IPS-20b (cell line): ENCODE results near the gene FAM107B.
"Not testable (repeated sequence)": the region's sequence is repeated elsewhere in the genome, so short reads cannot be mapped to it uniquely, and the experiment has no call there.

Experiments used
- H3K27ac ChIP-seq: one replicate; pipeline ENCODE4 v1.5.1; 2013; ENCODE audit warnings: low read length
- H3K27me3 ChIP-seq: 2 replicates; pipeline ENCODE4 v1.6.1; 2013; ENCODE audit warnings: mild to moderate bottlenecking, low read length, inconsistent platforms; ENCODE audit not compliant: insufficient read depth
- H3K36me3 ChIP-seq: 2 replicates; pipeline ENCODE4 v1.6.1; 2013; ENCODE audit warnings: low read depth, mild to moderate bottlenecking, inconsistent platforms, low read length, moderate library complexity; ENCODE audit not compliant: insufficient read depth
- H3K4me1 ChIP-seq: 2 replicates; pipeline ENCODE4 v1.6.1; 2013; ENCODE audit warnings: mild to moderate bottlenecking, control low read depth, inconsistent platforms, low read length, moderate library complexity; ENCODE audit not compliant: insufficient read depth
- H3K4me3 ChIP-seq: 2 replicates; pipeline ENCODE4 v1.5.1; 2013; ENCODE audit warnings: mild to moderate bottlenecking, low read length, inconsistent platforms
- H3K9ac ChIP-seq: 2 replicates; pipeline ENCODE4 v1.6.1; 2013; ENCODE audit warnings: low read depth, mild to moderate bottlenecking, inconsistent platforms, low read length, moderate library complexity
- H3K9me3 ChIP-seq: 2 replicates; pipeline ENCODE4 v1.6.1; 2013; ENCODE audit warnings: mild to moderate bottlenecking, low read depth, low read length, inconsistent platforms; ENCODE audit not compliant: insufficient read depth

Gene FAM107B

GRCh38 chr10:14774797-14775196 is at the start of gene FAM107B:
Gene FAM107B (minus strand): TSS chr10:14774897. CDS start chr10:14774663, 234 bp downstream.
- no peaks in the 10 kb centered on the region for H3K9me3 ChIP-seq
- no peak within 1 kb of the TSS for H3K4me3 ChIP-seq
- no peaks in the 10 kb centered on the region for H3K36me3 ChIP-seq
- no peak within 1 kb of the TSS for H3K9ac ChIP-seq
- H3K4me1 ChIP-seq: no peaks in the 10 kb centered on the region
- no peaks in the 10 kb centered on the region for H3K27me3 ChIP-seq
- no peak within 1 kb of the TSS for H3K27ac ChIP-seq

- Histone ChIP-seq H3K9me3 (no peaks in the 10 kb centered on the region), H3K36me3 (no peaks in the 10 kb centered on the region), H3K4me1 (0 out of 2 replicates have a peak, but pooled peaks cover 3% of the 10 kb centered on the region), H3K9ac (no peak overlapping the region), H3K27me3 (no peaks in the 10 kb centered on the region; the same call in 1 of the 2 replicates), H3K27ac (no peak overlapping the region), H3K4me3 (no peak overlapping the region)
Observed at GRCh38 chr10:14823966-14824365, 49.3 kb upstream of the FAM107B start.

GRCh38 chr10:14822879-14823755 is 48.4 kb upstream of the FAM107B start:
- H3K4me3 ChIP-seq: no peak overlapping the region
- no peak overlapping the region for H3K9ac ChIP-seq

GRCh38 chr10:14821635-14822375 is 47.1 kb upstream of the FAM107B start:
- Histone ChIP-seq H3K27me3 (no peaks in the 10 kb centered on the region; the same call in 1 of the 2 replicates), H3K36me3 (no peaks in the 10 kb centered on the region), H3K9me3 (no peaks in the 10 kb centered on the region), H3K9ac (no peak overlapping the region), H3K4me3 (no peak overlapping the region), H3K27ac (no peak overlapping the region), H3K4me1 (0 out of 2 replicates have a peak, but pooled peaks cover 3% of the 10 kb centered on the region)

More at GRCh38 chr10:14822879-14823755, 48.4 kb upstream of the FAM107B start:
- no peaks in the 10 kb centered on the region; the same call in 1 of the 2 replicates for H3K27me3 ChIP-seq
- no peaks in the 10 kb centered on the region for H3K9me3 ChIP-seq
- H3K27ac ChIP-seq: no peak overlapping the region
- 0 out of 2 replicates have a peak, but pooled peaks cover 3% of the 10 kb centered on the region for H3K4me1 ChIP-seq
- no peaks in the 10 kb centered on the region for H3K36me3 ChIP-seq

- no peaks in the 10 kb centered on the region for H3K9me3 ChIP-seq
- H3K27me3 ChIP-seq: no peaks in the 10 kb centered on the region; the same call in 1 of the 2 replicates
- no peak overlapping the region for H3K4me3 ChIP-seq
- H3K27ac ChIP-seq: no peak overlapping the region
- H3K4me1 ChIP-seq: 0 out of 2 replicates have a peak, but pooled peaks cover 3% of the 10 kb centered on the region
- H3K36me3 ChIP-seq: no peaks in the 10 kb centered on the region
- H3K9ac ChIP-seq: no peak overlapping the region
Observed at GRCh38 chr10:14820775-14821154, 46.1 kb upstream of the FAM107B start.

GRCh38 chr10:14820010-14820774 is 45.5 kb upstream of the FAM107B start:
- Histone ChIP-seq H3K36me3 (no peaks in the 10 kb centered on the region), H3K9ac (no peak overlapping the region), H3K9me3 (no peaks in the 10 kb centered on the region), H3K27ac (no peak overlapping the region), H3K4me1 (0 out of 2 replicates have a peak, but pooled peaks cover 3% of the 10 kb centered on the region), H3K27me3 (no peaks in the 10 kb centered on the region), H3K4me3 (no peak overlapping the region)

GRCh38 chr10:14816717-14817116 is 42.0 kb upstream of the FAM107B start:
- not testable (repeated sequence) for H3K9ac ChIP-seq, H3K9me3 ChIP-seq, H3K4me3 ChIP-seq, H3K27ac ChIP-seq, H3K36me3 ChIP-seq, H3K27me3 ChIP-seq, H3K4me1 ChIP-seq

- H3K9ac ChIP-seq: no peak overlapping the region
- H3K4me3 ChIP-seq: no peak overlapping the region
- H3K27ac ChIP-seq: no peak overlapping the region
- no peaks in the 10 kb centered on the region for H3K27me3 ChIP-seq
- H3K9me3 ChIP-seq: no peaks in the 10 kb centered on the region
- no peaks in the 10 kb centered on the region for H3K4me1 ChIP-seq
- H3K36me3 ChIP-seq: no peaks in the 10 kb centered on the region
Observed at GRCh38 chr10:14815681-14816080, 41.0 kb upstream of the FAM107B start.

GRCh38 chr10:14812271-14812670 is 37.6 kb upstream of the FAM107B start:
- no peaks in the 10 kb centered on the region for H3K27me3 ChIP-seq

GRCh38 chr10:14810969-14811953 is 36.6 kb upstream of the FAM107B start:
- no peaks in the 10 kb centered on the region for H3K9me3 ChIP-seq
- no peak overlapping the region for H3K4me3 ChIP-seq
- H3K36me3 ChIP-seq: no peaks in the 10 kb centered on the region
- H3K4me1 ChIP-seq: no peaks in the 10 kb centered on the region
- no peak overlapping the region for H3K9ac ChIP-seq
- no peaks in the 10 kb centered on the region for H3K27me3 ChIP-seq
- H3K27ac ChIP-seq: no peak overlapping the region

More at GRCh38 chr10:14812271-14812670, 37.6 kb upstream of the FAM107B start:
- Histone ChIP-seq H3K9me3 (no peaks in the 10 kb centered on the region), H3K4me1 (no peaks in the 10 kb centered on the region), H3K27ac (no peak overlapping the region), H3K4me3 (no peak overlapping the region), H3K9ac (no peak overlapping the region), H3K36me3 (no peaks in the 10 kb centered on the region)
